Measurements from ENCODE around the gene FLCN.

FLCN gene

GRCh38 chr17:17216236-17216635 lies 20.7 kb downstream of the FLCN start:
- no peak for TF ChIP-seq EZH2phosphoT487 (conservative IDR thresholded peaks at IDR 0.05; ENCODE audit: low read length)
- TF ChIP-seq CTCF (IDR thresholded peaks at IDR 0.05; ENCODE audit: insufficient read depth, low read length, poor library complexity, severe bottlenecking), result no peak
- Histone ChIP-seq H3K27ac (ENCODE audit: low read depth, low read length) (no peak overlapping the region), H3K4me3 (ENCODE audit: insufficient read depth, low read length, poor library complexity, severe bottlenecking) (no peak overlapping the region), H3K9ac (ENCODE audit: low read length) (no peak overlapping the region), H3K36me3 (ENCODE audit: low read length) (no peaks in the 10 kb centered on the region), H3F3A (ENCODE audit: insufficient read depth) (no peaks in the 10 kb centered on the region), H4K20me1 (ENCODE audit: low read depth, low read length) (no peaks in the 10 kb centered on the region), H3K9me3 (ENCODE audit: insufficient read depth, low read length) (no peaks in the 10 kb centered on the region), H2AFZ (ENCODE audit: low read depth, low read length, severe bottlenecking) (no peak overlapping the region), H3K9me2 (replicated peaks; ENCODE audit: insufficient read depth, low read length) (no peaks in the 10 kb centered on the region), H3K4me2 (ENCODE audit: low read depth, low read length, poor library complexity, severe bottlenecking) (no peak overlapping the region), H3K27me3 (ENCODE audit: low read length) (no peaks in the 10 kb centered on the region), H3K79me2 (ENCODE audit: insufficient read depth, low read length) (no peaks in the 10 kb centered on the region)

- no peaks in the 10 kb centered on the region for H3K36me3 ChIP-seq (ENCODE audit: low read length)
- no peak for TF ChIP-seq CTCF (IDR thresholded peaks at IDR 0.05; ENCODE audit: insufficient read depth, low read length, poor library complexity, severe bottlenecking)
- TF ChIP-seq EZH2phosphoT487 (conservative IDR thresholded peaks at IDR 0.05; ENCODE audit: low read length), result no peak
- no peak overlapping the region for H3K4me3 ChIP-seq (ENCODE audit: insufficient read depth, low read length, poor library complexity, severe bottlenecking)
Measured at GRCh38 chr17:17215575-17215974, 21.4 kb downstream of the FLCN start.

GRCh38 chr17:17214646-17215436 lies 22.1 kb downstream of the FLCN start:
- no peaks in the 10 kb centered on the region for H3K27me3 ChIP-seq (ENCODE audit: low read length)
- no peaks in the 10 kb centered on the region for H3K9me2 ChIP-seq (replicated peaks; ENCODE audit: insufficient read depth, low read length)
- no peak overlapping the region for H3K4me3 ChIP-seq (ENCODE audit: insufficient read depth, low read length, poor library complexity, severe bottlenecking)
- H3K36me3 ChIP-seq (ENCODE audit: low read length), result no peaks in the 10 kb centered on the region
- H3K27ac ChIP-seq (ENCODE audit: low read depth, low read length), result no peak overlapping the region
- no peak overlapping the region for H3K4me2 ChIP-seq (ENCODE audit: low read depth, low read length, poor library complexity, severe bottlenecking)
- H3F3A ChIP-seq (ENCODE audit: insufficient read depth), result no peaks in the 10 kb centered on the region
- no peaks in the 10 kb centered on the region for H3K9me3 ChIP-seq (ENCODE audit: insufficient read depth, low read length)
- TF ChIP-seq CTCF (IDR thresholded peaks at IDR 0.05; ENCODE audit: insufficient read depth, low read length, poor library complexity, severe bottlenecking) (no peak), EZH2phosphoT487 (conservative IDR thresholded peaks at IDR 0.05; ENCODE audit: low read length) (no peak)
- no peak overlapping the region for H2AFZ ChIP-seq (ENCODE audit: low read depth, low read length, severe bottlenecking)
- no peaks in the 10 kb centered on the region for H4K20me1 ChIP-seq (ENCODE audit: low read depth, low read length)
- H3K9ac ChIP-seq (ENCODE audit: low read length), result no peak overlapping the region
- H3K79me2 ChIP-seq (ENCODE audit: insufficient read depth, low read length), result no peaks in the 10 kb centered on the region

More at GRCh38 chr17:17215575-17215974, 21.4 kb downstream of the FLCN start:
- Histone ChIP-seq H2AFZ (ENCODE audit: low read depth, low read length, severe bottlenecking) (no peak overlapping the region), H3K9me3 (ENCODE audit: insufficient read depth, low read length) (no peaks in the 10 kb centered on the region), H3K27ac (ENCODE audit: low read depth, low read length) (no peak overlapping the region), H4K20me1 (ENCODE audit: low read depth, low read length) (no peaks in the 10 kb centered on the region), H3K4me2 (ENCODE audit: low read depth, low read length, poor library complexity, severe bottlenecking) (no peak overlapping the region), H3K9ac (ENCODE audit: low read length) (no peak overlapping the region), H3K27me3 (ENCODE audit: low read length) (no peaks in the 10 kb centered on the region), H3F3A (ENCODE audit: insufficient read depth) (no peaks in the 10 kb centered on the region), H3K9me2 (replicated peaks; ENCODE audit: insufficient read depth, low read length) (no peaks in the 10 kb centered on the region), H3K79me2 (ENCODE audit: insufficient read depth, low read length) (no peaks in the 10 kb centered on the region)
